Neural cell (in vitro differentiated cells): Measurements from ENCODE around the gene FIBCD1.

Experiments used
- CTCF ChIP-seq: fragments of 450-650 bp; IDR thresholded peaks from 2 replicates; pipeline ENCODE4 v1.5.1; 2014; ENCODE audit warnings: antibody characterized with exemption, mild to moderate bottlenecking, moderate library complexity; ENCODE audit not compliant: poor library complexity, severe bottlenecking
- EP300 ChIP-seq: fragments of 450-650 bp; conservative IDR thresholded peaks from 2 replicates; pipeline ENCODE4 v1.6.1; 2014; ENCODE audit warnings: antibody characterized with exemption, mild to moderate bottlenecking, moderate library complexity; ENCODE audit not compliant: poor library complexity, severe bottlenecking
- EZH2 ChIP-seq: fragments of 200-600, 300-800 bp; shearing (Covaris generic), sonication (generic); IDR thresholded peaks from 2 replicates; pipeline ENCODE4 v1.6.1; 2014; ENCODE audit warnings: antibody characterized with exemption, low read length, borderline replicate concordance, mild to moderate bottlenecking; ENCODE audit not compliant: insufficient read depth, poor library complexity, severe bottlenecking
- MXI1 ChIP-seq: fragments of 450-650 bp; conservative IDR thresholded peaks from 2 replicates; pipeline ENCODE4 v1.6.1; 2014; ENCODE audit warnings: antibody characterized with exemption, mild to moderate bottlenecking; ENCODE audit not compliant: poor library complexity, severe bottlenecking
- POLR2AphosphoS5 ChIP-seq: IDR thresholded peaks from 2 replicates; pipeline ENCODE4 v1.6.1; 2012
- RAD21 ChIP-seq: fragments of 450-650 bp; conservative IDR thresholded peaks from 2 replicates; pipeline ENCODE4 v1.6.1; 2014; ENCODE audit warnings: antibody characterized with exemption, mild to moderate bottlenecking, moderate library complexity
- REST ChIP-seq: IDR thresholded peaks from 2 replicates; pipeline ENCODE4 v1.6.1; 2012; ENCODE audit warnings: borderline replicate concordance
- SMC3 ChIP-seq: fragments of 450-650 bp; conservative IDR thresholded peaks from 2 replicates; pipeline ENCODE4 v1.6.1; 2014; ENCODE audit warnings: antibody characterized with exemption, mild to moderate bottlenecking, moderate library complexity; ENCODE audit not compliant: poor library complexity
- TAF1 ChIP-seq: IDR thresholded peaks from 2 replicates; pipeline ENCODE4 v1.6.1; 2012; ENCODE audit warnings: low read depth

GRCh38 chr9:130970052-130970451 is 31.0 kb upstream of the FIBCD1 start:
- TF ChIP-seq REST (no peak), CTCF (no peak), TAF1 (no peak), EP300 (no peak), RAD21 (no peak), POLR2AphosphoS5 (no peak), SMC3 (no peak), EZH2 (no peak), MXI1 (no peak)
